ENCODE results near the gene PPARD. TPM values are rescaled to one million over a fixed set of nuclear protein-coding genes. Genes with fewer than 3 reads are reported as not detected.

Gene PPARD
- total and polyA plus RNA-seq, 2 of the 13 experiments (the other 11 are each of a cell fraction or from before 2014, with no cell fraction given), result 6.1 to 13.3 TPM

DNA sequence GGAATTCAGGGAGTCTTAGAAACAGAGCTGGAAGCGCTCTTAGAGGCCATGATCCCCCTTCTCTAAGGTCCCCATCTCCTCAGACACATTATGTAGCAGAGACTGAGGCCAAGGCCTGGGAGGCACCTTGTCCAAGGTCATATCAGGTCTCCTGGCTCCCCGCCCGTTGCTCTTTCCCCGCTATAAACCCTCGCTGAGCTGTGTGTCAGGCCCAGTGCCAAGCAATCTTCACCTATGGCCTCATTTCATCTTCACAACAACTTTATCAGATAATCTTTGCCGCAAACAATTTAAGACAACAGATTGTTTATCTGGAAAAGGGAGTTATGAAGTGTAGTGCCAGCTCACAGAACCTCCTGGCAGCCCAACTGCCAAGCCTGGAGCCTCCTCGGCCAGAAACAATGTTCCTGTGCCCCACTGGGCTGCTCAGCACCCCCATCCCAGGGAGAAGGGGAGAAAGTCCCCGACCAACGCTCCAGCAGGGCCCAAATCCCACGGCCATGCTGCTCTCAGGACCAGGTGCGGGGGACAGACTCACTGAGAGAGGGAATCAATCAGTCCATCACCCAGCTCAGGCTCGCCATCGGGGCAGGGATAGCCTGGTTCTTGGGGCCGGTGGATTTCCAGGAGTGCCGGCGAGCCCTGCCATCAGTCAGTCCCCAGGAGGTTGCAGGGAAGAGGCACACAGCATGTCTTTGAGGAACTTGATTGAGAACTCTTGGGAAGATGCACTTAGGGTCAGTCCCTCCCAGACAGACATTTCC, 92.9 kb downstream of the PPARD start (continued):
- TF ChIP-seq, protein P1, sequence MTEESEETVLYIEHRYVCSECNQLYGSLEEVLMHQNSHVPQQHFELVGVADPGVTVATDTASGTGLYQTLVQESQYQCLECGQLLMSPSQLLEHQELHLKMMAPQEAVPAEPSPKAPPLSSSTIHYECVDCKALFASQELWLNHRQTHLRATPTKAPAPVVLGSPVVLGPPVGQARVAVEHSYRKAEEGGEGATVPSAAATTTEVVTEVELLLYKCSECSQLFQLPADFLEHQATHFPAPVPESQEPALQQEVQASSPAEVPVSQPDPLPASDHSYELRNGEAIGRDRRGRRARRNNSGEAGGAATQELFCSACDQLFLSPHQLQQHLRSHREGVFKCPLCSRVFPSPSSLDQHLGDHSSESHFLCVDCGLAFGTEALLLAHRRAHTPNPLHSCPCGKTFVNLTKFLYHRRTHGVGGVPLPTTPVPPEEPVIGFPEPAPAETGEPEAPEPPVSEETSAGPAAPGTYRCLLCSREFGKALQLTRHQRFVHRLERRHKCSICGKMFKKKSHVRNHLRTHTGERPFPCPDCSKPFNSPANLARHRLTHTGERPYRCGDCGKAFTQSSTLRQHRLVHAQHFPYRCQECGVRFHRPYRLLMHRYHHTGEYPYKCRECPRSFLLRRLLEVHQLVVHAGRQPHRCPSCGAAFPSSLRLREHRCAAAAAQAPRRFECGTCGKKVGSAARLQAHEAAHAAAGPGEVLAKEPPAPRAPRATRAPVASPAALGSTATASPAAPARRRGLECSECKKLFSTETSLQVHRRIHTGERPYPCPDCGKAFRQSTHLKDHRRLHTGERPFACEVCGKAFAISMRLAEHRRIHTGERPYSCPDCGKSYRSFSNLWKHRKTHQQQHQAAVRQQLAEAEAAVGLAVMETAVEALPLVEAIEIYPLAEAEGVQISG (CRISPR knock-in tag; IDR thresholded peaks at IDR 0.05), result no peak
- TF ChIP-seq YEATS2 (CRISPR knock-in tag; IDR thresholded peaks at IDR 0.05; ENCODE audit: borderline replicate concordance) (no peak), PHF5A (CRISPR knock-in tag; IDR thresholded peaks at IDR 0.05; ENCODE audit: low read depth, unreplicated experiment) (no peak), MAFF (IDR thresholded peaks at IDR 0.05; ENCODE audit: low read depth, low read length) (no peak), ATF7-NPFF (CRISPR knock-in tag; IDR thresholded peaks at IDR 0.05; ENCODE audit: low read depth) (no peak), NR3C1 (CRISPR knock-in tag; IDR thresholded peaks at IDR 0.05) (no peak), SNAPC2 (CRISPR knock-in tag; IDR thresholded peaks at IDR 0.05) (no peak), XRCC5 (optimal IDR thresholded peaks at IDR 0.05; ENCODE audit: low read length) (peak; percentile 21), STAT5B (CRISPR knock-in tag; IDR thresholded peaks at IDR 0.05) (no peak), CENPBD1 (CRISPR knock-in tag; IDR thresholded peaks at IDR 0.05; ENCODE audit: borderline replicate concordance, low read depth) (no peak), RXRA (CRISPR knock-in tag; IDR thresholded peaks at IDR 0.05) (peak; percentile 60), ATM (IDR thresholded peaks at IDR 0.05; ENCODE audit: borderline replicate concordance) (no peak), ARID5B (CRISPR knock-in tag; IDR thresholded peaks at IDR 0.05) (peak; percentile 50; the same call in 1 of the 2 replicates), ZXDC (CRISPR knock-in tag; IDR thresholded peaks at IDR 0.05) (no peak), ZNF207 (IDR thresholded peaks at IDR 0.05; ENCODE audit: borderline replicate concordance) (no peak)
- TF ChIP-seq, protein P2, sequence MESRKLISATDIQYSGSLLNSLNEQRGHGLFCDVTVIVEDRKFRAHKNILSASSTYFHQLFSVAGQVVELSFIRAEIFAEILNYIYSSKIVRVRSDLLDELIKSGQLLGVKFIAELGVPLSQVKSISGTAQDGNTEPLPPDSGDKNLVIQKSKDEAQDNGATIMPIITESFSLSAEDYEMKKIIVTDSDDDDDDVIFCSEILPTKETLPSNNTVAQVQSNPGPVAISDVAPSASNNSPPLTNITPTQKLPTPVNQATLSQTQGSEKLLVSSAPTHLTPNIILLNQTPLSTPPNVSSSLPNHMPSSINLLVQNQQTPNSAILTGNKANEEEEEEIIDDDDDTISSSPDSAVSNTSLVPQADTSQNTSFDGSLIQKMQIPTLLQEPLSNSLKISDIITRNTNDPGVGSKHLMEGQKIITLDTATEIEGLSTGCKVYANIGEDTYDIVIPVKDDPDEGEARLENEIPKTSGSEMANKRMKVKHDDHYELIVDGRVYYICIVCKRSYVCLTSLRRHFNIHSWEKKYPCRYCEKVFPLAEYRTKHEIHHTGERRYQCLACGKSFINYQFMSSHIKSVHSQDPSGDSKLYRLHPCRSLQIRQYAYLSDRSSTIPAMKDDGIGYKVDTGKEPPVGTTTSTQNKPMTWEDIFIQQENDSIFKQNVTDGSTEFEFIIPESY (CRISPR knock-in tag; IDR thresholded peaks at IDR 0.05), result no peak
- TF ChIP-seq, protein P3, sequence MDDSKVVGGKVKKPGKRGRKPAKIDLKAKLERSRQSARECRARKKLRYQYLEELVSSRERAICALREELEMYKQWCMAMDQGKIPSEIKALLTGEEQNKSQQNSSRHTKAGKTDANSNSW (CRISPR knock-in tag; IDR thresholded peaks at IDR 0.05; ENCODE audit: borderline replicate concordance), result no peak

Measured in HepG2 (cell line).